ENCODE results near the gene KAT2B.
A peak's percentile ranks its signal among the peaks of the same experiment; 100 is the strongest.

The KAT2B gene

GRCh38 chr3:20148466-20148865 lies 108.2 kb downstream of the KAT2B start:
- DNase-seq = no peak

DNA sequence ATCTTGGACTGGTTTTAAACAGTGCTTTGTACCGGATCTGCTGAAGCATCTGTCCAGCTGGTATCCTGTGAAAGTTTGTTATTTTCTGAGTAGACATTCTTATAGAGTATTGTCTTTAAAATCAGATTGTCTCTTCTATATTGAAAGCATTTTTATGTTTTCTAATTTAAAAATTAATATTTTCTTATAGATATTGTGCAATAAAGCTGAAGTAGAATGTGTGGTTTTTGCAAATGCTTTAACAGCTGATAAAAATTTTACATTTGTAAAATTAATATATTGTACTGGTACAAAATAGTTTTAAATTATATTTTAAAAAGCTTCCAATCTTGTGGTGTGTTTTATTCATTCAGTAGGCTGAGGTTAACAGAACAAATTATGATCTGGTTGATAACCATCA lies 113.8 kb downstream of the KAT2B start:
- no peak for DNase-seq

- DNase-seq = no peak
Measured at GRCh38 chr3:20154928-20155327, 114.7 kb downstream of the KAT2B start.

- no peak for DNase-seq
Measured at GRCh38 chr3:20160230-20160629, 120.0 kb downstream of the KAT2B start.

DNA sequence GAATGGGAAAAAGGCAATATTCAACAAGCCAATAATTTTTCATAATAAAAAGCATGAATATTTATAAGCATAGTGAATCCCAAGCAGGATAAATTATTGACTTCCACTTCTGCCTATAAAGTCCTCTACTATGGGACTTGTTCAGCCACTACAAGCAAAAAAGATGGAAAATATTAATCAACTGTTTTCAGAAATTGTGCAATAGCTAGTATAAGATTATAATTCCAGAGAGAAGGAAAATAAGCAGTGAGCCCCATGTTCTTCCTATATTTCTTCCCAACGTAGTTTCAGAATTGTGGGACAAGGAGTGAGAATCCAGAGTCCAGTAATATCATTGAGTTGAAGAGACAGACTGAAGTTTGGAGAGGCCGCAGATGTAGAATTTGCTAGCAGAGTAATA lies 121.5 kb downstream of the KAT2B start:
- DNase-seq = no peak

GRCh38 chr3:20173844-20174410 lies 133.7 kb downstream of the KAT2B start:
- DNase-seq = no peak

DNA sequence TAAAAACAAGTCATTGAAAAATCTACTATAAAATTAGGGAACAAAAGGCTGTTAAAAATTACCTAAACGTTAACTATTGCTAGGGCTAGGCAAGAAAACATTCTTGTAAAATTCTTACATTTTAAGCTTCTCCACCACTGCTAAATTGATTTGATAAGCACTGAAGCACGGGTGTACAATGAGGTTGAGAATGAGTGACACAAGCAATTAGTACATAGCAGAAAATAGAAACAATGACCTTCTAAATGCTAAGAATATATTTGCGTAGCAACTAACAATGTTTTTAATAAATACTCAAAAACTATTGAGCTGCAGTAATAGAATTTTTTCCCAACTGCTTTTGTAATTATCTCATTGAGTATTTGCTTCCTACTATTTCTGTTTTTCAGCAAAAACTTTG lies 141.0 kb downstream of the KAT2B start:
- no peak for DNase-seq

DNA sequence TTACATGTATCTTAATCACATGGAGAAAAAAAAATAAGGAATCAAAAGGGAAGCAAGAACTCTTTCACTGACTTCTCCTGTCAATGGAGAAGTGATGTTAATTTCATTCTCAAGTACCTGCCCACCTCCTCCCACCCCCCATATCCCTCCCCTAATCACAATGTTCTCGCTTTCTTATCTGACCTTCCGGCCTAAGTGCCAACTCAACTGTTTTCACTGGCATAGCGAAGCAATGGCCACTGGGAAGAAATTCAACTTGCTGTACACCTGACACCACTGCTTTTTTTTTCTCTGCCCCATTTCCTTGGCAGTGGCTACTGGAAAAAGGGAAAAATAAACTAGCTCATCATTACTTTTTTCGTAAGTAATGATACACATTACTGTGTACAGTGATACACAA lies 142.0 kb downstream of the KAT2B start:
- DNase-seq = no peak

DNA sequence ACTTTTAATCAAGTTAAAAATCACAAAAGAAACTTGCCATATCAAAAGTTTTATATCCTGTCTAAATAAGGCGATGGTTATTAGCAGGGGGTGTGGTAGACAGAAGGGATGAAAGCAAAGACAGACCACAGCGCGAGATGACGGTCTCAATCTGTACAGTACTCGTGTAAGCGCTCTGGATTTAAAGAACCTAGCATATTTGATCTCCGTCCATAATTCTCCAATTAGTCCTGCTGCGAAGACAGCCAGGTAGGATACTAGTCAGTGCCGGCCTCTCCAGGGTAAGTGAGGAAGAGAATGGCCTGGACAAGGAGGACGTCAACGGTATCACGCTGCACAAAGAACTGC lies 145.1 kb downstream of the KAT2B start:
- peak; percentile 6 for DNase-seq

DNA sequence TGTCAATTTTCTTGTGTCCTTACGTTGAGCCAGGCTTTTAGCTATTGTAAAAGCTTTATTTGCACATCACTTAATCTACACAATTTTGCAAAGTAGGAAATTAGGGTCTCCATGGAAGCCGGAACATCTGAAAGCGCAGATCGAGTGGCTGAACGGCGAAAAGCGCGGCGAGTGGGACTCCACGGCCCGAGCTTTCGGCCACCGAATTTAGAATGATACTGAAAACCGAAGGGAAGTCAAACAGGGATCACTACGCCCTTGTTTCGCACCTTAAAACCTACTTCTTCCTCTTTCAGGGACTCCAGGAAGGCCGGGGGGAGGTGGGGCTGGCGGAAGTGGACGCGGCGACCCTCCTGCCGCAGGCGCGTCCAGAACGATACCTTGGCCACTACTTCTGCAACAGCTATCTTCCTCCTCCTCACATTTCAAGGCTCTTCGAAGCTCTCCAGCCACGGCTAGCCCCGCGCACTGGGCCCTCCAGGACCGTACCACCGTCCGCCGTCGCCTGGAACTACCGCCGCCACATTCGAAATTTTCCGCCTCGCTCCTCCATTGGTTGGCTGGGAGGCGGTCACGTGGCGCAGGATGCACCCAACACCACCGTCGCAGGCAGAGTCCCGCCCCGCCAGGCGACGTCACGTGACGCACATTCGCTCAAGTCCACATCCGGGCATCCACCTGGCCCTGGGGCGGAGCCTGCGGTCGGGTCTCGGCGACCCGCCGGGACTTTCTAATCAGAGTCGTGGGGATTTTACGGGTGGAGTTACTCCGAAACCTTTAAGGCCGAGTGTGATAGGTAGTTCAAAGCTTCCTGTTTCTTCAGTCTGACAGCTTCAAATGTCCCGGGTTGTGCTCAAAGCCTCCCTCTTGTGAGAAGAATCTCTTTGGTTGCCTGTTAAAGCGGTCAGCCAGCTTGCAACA lies 145.7 kb downstream of the KAT2B start, which contains the start of gene SGO1:
SGO1 (minus strand) TSS at position 528 of the 921 bp plus-strand sequence. CDS start 2,179 bp downstream, outside the sequence.
- peak; percentile 98 for DNase-seq

GRCh38 chr3:20186600-20187004 lies 146.4 kb downstream of the KAT2B start:
- no peak for DNase-seq

DNA sequence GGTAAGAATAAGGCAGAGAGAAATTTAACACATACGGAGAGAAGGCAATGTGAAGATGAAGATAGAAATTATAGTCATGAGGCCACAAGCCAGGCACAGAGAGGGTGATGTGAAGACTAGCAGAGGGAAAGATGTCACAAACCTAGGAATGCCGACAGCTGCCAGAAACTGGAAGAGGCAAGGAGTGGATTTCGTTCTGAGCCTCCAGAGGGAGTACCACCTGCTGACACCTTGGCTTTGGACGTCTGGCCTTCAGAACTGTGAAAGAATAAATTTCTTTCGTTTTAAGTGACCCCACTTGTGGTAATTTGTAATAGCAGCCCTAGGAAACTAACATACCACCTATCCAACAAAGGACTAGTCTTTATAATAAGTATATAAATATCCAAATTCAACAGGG lies 150.7 kb downstream of the KAT2B start:
- no peak for DNase-seq

DNA sequence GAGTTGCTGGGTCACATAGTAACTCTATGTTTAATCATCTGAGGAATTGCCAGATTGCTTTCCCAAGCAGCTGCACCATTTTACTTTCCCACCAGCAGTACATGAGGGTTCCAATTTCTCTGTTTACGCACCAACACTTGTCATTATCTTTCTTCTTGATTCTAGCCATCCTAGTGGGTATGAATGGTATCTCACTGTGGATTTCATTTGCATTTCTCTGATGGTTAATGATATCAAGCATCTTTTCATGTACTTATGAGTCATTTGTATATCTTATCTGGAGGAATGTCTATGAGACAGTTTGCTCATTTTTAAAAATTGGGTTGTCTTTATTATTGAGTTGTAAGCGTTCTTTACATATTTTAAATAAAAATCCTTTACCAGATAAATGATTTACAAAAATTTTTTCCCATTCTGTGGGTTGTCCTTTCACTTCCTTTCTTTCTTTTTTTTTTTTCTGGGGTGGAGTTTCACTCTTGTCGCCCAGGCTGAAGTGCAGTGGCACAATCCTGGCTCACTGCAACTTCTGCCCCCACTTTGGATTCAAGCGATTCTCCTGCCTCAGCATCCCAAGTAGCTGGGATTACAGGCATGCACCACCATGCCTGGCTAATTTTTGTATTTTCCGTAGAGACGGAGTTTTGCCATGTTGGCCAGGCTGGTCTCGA lies 154.7 kb downstream of the KAT2B start:
- no peak for DNase-seq

DNA sequence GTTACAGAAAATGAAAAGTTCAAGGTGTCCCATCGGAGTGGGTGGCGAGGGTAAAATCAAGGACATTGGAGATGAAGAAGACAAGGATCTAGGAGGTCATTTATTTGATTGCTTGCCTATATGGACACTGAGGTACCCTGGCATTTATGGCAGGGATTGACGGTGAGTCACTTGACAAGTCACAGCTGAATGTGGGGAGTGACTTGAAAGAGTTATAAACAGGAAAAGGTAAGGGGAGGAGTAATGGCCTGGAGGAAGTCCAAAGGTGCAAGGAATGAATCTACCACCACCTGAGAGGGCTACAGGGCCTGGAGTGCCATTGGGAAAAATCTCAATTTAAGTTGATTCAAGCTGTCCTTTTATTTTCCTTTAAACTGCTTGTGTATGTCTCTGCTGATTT lies 157.5 kb downstream of the KAT2B start:
- DNase-seq = no peak

DNA sequence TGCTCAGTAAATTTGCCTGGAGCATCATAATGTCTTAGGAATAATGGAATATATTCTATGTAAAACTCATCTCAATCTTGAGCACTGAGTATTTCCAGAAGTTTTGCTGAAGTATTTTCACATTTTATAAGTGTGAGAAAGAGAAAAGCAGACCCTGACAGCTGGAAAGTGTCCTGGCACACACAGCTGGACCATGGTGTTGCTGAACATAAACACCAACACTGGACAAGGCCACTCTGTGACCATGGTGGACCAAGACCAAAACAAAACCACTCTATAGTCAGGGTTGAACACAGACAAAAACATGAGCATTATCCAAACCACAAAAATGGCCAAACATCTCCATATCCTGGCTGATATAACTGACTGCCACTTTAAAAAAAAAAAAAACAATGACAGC lies 160.9 kb downstream of the KAT2B start:
- DNase-seq = no peak

Data from fibroblast of skin of scalp (primary cell).